Duodenal mucosa (tissue), 2 donors: ENCODE measurements around the gene TBC1D9B.
"Not testable (repeated sequence)": the region's sequence is repeated elsewhere in the genome, so short reads cannot be mapped to it uniquely, and the experiment has no call there.

Experiments used
- H3K27ac ChIP-seq: one replicate; pipeline ENCODE4 v1.7.0; 2013; ENCODE audit warnings: low read depth, low read length
- H3K27me3 ChIP-seq, 2 donors: one replicate each; pipeline ENCODE4 v1.7.0; 2013; ENCODE audit warnings: low read length in 2 of 2, control low read depth in 1 of 2; ENCODE audit not compliant: insufficient read depth in 2 of 2, control insufficient read depth in 1 of 2
- H3K36me3 ChIP-seq, 2 donors: one replicate each; pipeline ENCODE4 v1.7.0; 2013; ENCODE audit warnings: low read length in 2 of 2, control low read depth in 1 of 2; ENCODE audit not compliant: insufficient read depth in 2 of 2, control insufficient read depth in 1 of 2
- H3K4me1 ChIP-seq, 2 donors: one replicate each; pipeline ENCODE4 v1.7.0; 2013; ENCODE audit warnings: low read length in 2 of 2, control low read depth in 1 of 2; ENCODE audit not compliant: insufficient read depth in 2 of 2, control insufficient read depth in 1 of 2
- H3K4me3 ChIP-seq, 2 donors: one replicate each; pipeline ENCODE4 v1.7.0; 2013; ENCODE audit warnings: low read length in 2 of 2, low read depth in 1 of 2
- H3K9ac ChIP-seq, 2 donors: one replicate each; pipeline ENCODE4 v1.7.0; 2013; ENCODE audit warnings: low read length in 2 of 2, low read depth in 1 of 2
- H3K9me3 ChIP-seq, 2 donors: one replicate each; pipeline ENCODE4 v1.7.0; 2013; ENCODE audit warnings: low read length in 2 of 2, control low read depth in 1 of 2; ENCODE audit not compliant: control insufficient read depth in 1 of 2

The TBC1D9B gene

DNA sequence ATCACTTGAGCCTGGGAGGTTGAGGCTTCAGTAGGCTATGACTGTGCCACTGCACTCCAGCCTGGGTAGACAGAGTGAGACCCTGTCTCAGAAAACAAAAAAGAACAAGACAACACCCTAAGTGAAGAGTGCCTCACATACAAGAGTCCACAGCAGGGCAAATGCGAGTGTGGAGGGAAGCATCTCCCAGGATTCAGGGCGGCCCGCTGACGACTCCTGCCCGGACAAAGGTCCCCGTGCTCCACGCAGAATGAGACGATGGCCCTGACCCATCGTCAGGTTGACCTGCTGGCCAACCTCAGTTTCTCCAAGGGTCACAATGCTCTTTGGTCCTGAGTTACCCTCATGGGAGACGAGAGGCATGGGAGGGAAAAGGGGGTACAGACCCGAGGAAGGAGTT, 67.4 kb downstream of the TBC1D9B start:
- Histone ChIP-seq H3K9ac (no peak overlapping the region), H3K9me3 (no peaks in the 10 kb centered on the region), H3K4me3 (no peak overlapping the region), H3K36me3 (peaks cover 24 to 58% of the 10 kb centered on the region in 2 donors), H3K27ac (no peak overlapping the region), H3K4me1 (peaks cover 15 to 16% of the 10 kb centered on the region in 2 donors), H3K27me3 (no peaks in the 10 kb centered on the region)

DNA sequence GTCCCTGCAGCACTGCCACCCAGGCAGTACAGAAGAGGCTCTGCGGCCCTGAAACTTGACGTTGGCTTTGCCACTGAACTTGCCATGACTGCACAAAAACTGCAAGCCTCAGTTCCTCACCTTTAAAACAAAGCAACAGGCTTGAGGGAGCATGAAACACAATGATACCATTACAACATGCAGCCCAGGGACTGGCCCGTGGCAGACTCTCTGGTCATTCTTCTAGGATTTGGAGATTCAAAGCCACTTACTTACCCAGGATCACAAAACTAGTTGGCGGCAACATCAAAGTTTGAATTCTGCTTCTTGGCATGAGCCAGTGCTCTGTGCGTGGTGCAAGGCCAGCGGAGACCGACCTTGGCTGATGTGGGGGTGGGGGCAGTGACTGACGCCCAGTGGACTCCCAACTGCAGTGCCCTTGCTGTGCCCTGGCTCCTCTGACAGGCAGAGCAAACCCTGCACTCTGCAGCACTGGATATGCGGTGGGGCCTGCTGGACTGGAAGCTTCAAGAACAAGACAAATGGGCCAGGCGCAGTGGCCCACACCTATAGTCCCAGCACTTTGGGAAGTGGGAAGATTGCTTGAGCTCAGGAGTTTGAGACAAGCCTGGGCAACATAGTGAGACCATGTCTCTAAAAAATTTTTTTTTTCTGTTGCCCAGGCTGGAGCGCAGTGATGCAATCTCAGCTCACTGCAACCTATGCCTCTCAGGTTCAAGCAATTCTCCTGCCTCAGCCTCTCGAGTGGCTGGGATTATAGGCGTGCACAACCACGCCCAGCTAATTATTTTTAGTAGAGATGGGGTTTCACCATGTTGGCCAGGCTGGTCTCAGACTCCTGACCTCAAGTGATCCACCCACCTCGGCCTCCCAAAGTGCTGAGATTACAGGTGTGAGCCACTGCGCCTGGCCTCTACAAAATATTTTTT, 68.1 kb downstream of the TBC1D9B start:
- H3K4me1 ChIP-seq = peaks cover 15 to 16% of the 10 kb centered on the region in 2 donors
- no peaks in the 10 kb centered on the region for H3K27me3 ChIP-seq
- no peak overlapping the region for H3K27ac ChIP-seq
- no peaks in the 10 kb centered on the region for H3K9me3 ChIP-seq
- H3K4me3 ChIP-seq = no peak overlapping the region
- H3K36me3 ChIP-seq = peaks cover 24 to 58% of the 10 kb centered on the region in 2 donors
- no peak overlapping the region for H3K9ac ChIP-seq

- Histone ChIP-seq H3K27me3 (no peaks in the 10 kb centered on the region), H3K4me1 (peaks cover 15 to 16% of the 10 kb centered on the region in 2 donors), H3K36me3 (peaks cover 42 to 70% of the 10 kb centered on the region in 2 donors), H3K9me3 (no peaks in the 10 kb centered on the region), H3K27ac (peak overlapping the region; percentile 54), H3K9ac (peak overlapping the region in 1 of 2 donors; percentile 18), H3K4me3 (no peak overlapping the region)
These were observed 70.4 kb downstream of the TBC1D9B start for GRCh38 chr5:179837076-179838011.

GRCh38 chr5:179836225-179837019, 71.3 kb downstream of the TBC1D9B start:
- peaks cover 48 to 75% of the 10 kb centered on the region in 2 donors for H3K36me3 ChIP-seq
- peak overlapping the region in 1 of 2 donors; percentile 18 for H3K9ac ChIP-seq
- no peaks in the 10 kb centered on the region for H3K27me3 ChIP-seq
- H3K4me1 ChIP-seq = peaks cover 15 to 16% of the 10 kb centered on the region in 2 donors
- peak overlapping the region; percentile 54 for H3K27ac ChIP-seq
- H3K4me3 ChIP-seq = no peak overlapping the region
- no peaks in the 10 kb centered on the region for H3K9me3 ChIP-seq

DNA sequence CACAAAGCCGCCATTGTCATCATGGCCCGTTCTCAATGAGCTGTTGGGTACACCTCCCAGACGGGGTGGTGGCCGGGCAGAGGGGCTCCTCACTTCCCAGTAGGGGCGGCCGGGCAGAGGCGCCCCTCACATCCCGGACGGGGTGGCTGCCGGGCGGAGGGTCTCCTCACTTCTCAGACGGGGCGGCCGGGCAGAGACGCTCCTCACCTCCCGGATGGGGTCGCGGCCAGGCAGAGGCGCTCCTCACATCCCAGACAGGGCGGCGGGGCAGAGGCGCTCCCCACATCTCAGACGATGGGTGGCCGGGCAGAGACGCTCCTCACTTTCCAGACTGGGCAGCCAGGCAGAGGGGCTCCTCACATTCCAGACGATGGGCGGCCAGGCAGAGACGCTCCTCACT, 72.8 kb downstream of the TBC1D9B start:
- peaks cover 56 to 77% of the 10 kb centered on the region in 2 donors for H3K36me3 ChIP-seq
- H3K9ac ChIP-seq, H3K27ac ChIP-seq, H3K27me3 ChIP-seq, H3K9me3 ChIP-seq, H3K4me3 ChIP-seq: not testable (repeated sequence)
- peaks cover 15 to 16% of the 10 kb centered on the region in 2 donors for H3K4me1 ChIP-seq

DNA sequence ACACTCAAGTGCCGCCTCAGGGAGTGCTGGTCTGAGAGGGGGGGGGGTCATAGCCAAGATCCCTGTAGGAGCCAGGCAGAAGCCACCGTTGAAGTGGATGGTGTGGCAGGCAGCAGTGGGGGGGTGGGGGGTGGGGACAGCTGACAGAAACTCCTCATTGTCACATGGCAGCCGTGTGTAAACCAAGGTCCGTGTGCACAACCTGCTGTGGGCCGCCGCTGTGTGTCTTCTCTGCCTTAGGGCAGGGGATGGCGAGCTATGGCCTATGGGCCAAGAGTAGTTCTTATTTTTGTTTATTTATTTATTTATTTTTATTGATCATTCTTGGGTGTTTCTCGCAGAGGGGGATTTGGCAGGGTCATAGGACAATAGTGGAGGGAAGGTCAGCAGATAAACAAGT, 73.6 kb downstream of the TBC1D9B start:
- Histone ChIP-seq H3K36me3 (peaks cover 63 to 80% of the 10 kb centered on the region in 2 donors), H3K27ac (no peak overlapping the region), H3K4me3 (no peak overlapping the region), H3K9ac (no peak overlapping the region), H3K9me3 (no peaks in the 10 kb centered on the region), H3K4me1 (peaks cover 15 to 16% of the 10 kb centered on the region in 2 donors), H3K27me3 (no peaks in the 10 kb centered on the region)

DNA sequence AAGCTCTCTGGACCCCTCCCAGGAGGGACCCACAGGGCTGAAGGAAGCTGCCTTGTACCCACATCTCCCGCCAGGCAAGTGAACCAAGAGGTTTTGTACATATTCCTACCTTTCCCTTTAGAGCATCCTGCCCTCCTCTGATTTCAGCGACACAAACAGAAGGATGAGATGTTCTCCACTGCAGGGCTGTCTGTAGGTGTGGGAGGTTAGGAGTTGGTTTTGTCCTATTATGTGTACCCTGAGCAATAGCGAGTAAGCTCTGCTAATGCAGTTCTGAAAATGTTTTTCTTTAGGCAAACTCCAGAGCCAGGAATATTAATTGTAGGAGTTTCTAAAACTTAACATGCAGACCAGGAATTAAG, 74.0 kb downstream of the TBC1D9B start:
- no peak overlapping the region for H3K27ac ChIP-seq
- H3K4me3 ChIP-seq = no peak overlapping the region
- peaks cover 68 to 83% of the 10 kb centered on the region in 2 donors for H3K36me3 ChIP-seq

DNA sequence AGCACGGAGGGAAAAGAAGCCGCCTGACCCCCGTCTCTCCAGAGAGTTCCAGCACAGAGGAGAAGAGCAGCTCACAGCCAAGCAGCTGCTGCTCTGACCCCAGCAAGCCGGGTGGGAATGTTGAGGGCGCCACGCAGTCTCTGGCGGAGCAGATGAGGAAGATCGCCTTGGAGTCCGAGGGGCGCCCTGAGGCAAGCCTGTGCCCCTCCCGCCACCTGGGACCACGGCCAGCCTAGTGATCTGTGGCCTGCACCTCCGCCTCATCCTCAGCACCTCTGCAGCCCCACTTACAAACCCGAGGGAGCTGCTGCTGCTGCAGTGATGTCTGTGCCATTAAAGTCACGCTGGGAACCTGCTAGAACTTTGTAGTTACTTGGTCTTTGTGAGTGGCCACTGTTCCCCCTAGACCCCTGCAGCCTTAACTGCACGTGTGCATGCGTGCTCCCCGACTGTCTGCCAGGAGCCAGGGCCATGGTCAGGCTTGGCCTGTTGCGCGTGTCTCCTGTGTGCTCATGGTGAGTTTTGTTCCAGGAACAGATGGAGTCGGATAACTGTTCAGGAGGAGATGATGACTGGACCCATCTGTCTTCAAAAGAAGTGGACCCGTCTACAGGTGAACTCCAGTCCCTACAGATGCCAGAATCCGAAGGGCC, 74.5 kb downstream of the TBC1D9B start:
- H3K4me1 ChIP-seq = peaks cover 15 to 16% of the 10 kb centered on the region in 2 donors
- no peak overlapping the region for H3K9ac ChIP-seq
- no peaks in the 10 kb centered on the region for H3K27me3 ChIP-seq
- no peak overlapping the region for H3K4me3 ChIP-seq
- peaks cover 68 to 82% of the 10 kb centered on the region in 2 donors for H3K36me3 ChIP-seq
- no peaks in the 10 kb centered on the region for H3K9me3 ChIP-seq
- no peak overlapping the region for H3K27ac ChIP-seq

More for the DNA sequence above, 74.0 kb downstream of the TBC1D9B start:
- Histone ChIP-seq H3K4me1 (peaks cover 15 to 16% of the 10 kb centered on the region in 2 donors), H3K27me3 (no peaks in the 10 kb centered on the region), H3K9ac (no peak overlapping the region), H3K9me3 (no peaks in the 10 kb centered on the region)

DNA sequence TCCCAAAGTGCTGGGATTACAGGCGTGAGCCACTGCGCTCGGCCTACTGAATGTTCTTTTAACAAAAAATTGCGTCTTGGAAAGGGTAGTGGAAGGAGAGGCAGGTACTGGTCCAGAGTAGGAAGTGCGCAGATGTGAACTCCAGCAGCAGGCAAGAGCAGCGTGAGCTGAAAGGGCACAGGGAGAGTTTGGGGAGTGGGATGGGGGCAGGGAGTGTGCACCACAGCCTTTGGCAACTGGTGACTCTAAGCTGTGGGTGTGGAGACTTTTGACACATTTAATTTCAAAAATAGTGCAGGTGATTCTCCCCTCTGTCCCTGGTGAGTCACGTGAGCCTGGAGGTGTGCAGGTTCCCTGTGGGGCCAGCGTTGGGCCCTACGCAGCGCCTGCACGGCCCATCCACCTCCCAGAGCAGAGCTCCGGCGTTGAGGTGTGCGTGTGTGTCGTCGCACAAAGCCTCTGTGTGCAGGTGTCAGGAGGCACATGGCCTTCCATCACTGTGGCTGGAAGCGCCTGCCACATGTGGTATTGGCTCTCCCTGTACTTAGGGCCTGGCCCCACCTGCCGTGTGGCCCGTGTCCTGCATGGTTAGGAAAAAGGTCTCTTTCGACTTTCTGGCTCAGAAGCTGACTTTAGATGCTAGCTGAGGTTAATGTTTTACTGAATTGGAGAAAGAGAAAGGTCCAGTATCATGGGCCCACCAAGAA, 75.5 kb downstream of the TBC1D9B start:
- Histone ChIP-seq H3K4me1 (peaks cover 20% of the 10 kb centered on the region in 2 donors), H3K9ac (no peak overlapping the region), H3K9me3 (no peaks in the 10 kb centered on the region), H3K4me3 (no peak overlapping the region), H3K36me3 (peaks cover 58 to 81% of the 10 kb centered on the region in 2 donors), H3K27me3 (no peaks in the 10 kb centered on the region), H3K27ac (no peak overlapping the region)
